Breast epithelium (tissue), 3 donors: ENCODE measurements around the gene CA10.

Experiments
- POLR2A ChIP-seq: fragments of 450-650 bp; IDR thresholded peaks from one replicate; pipeline ENCODE4 v1.6.1; 2016; ENCODE audit warnings: antibody characterized with exemption, mild to moderate bottlenecking, moderate library complexity
- POLR2AphosphoS5 ChIP-seq, 3 donors: sonication (generic); formaldehyde crosslinking; IDR thresholded peaks; one replicate each; pipeline ENCODE4 v1.6.1; 2017; ENCODE audit warnings: antibody characterized with exemption in 3 of 3

DNA sequence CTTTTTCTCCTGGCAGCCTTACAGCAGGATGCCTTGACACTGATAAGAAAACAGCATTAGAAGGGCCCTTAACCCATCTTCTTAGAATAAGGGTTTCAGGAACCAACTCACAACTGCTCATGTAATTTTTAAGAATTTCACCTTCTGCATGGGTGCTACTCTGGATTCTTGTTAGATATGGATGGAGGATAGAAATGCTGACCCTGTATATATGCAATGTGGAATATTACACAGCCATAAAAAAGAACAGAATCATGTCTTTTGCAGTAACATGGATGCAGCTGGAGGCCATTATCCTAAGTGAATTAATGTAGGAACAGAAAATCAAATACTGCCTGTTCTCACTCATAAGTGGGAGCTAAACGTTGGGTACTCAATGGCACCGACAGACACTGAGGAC is 423.5 kb downstream of the CA10 start:
- no peak for TF ChIP-seq POLR2AphosphoS5 (IDR thresholded peaks at IDR 0.05)
- no peak for TF ChIP-seq POLR2A
